ENCODE measurements around the gene ACTR1A.

The ACTR1A gene

GRCh38 chr10:102534333-102534732 lies 31.8 kb upstream of the ACTR1A start:
- no peak overlapping the region for H3K4me3 ChIP-seq (ENCODE audit: low read depth, low read length)
- in situ Hi-C loops (cut with HindIII; ENCODE audit: low sequenced_read_pairs): no loop called here
- no peak for TF ChIP-seq CTCF (IDR thresholded peaks at IDR 0.05; ENCODE audit: low read depth, low read length, missing control alignments)
- no peak for DNase-seq (ENCODE audit: low read depth)

- no peak for TF ChIP-seq CTCF (IDR thresholded peaks at IDR 0.05; ENCODE audit: low read depth, low read length, missing control alignments)
- no peak overlapping the region for H3K4me3 ChIP-seq (ENCODE audit: low read depth, low read length)
- DNase-seq (ENCODE audit: low read depth): no peak
- in situ Hi-C loops (cut with HindIII; ENCODE audit: low sequenced_read_pairs): no loop called here
Observed at GRCh38 chr10:102527546-102527945, 25.0 kb upstream of the ACTR1A start.

GRCh38 chr10:102524746-102525145 lies 22.2 kb upstream of the ACTR1A start:
- no peak overlapping the region for H3K4me3 ChIP-seq (ENCODE audit: low read depth, low read length)
- TF ChIP-seq CTCF (IDR thresholded peaks at IDR 0.05; ENCODE audit: low read depth, low read length, missing control alignments): no peak
- DNase-seq (ENCODE audit: low read depth): no peak
- in situ Hi-C loops (cut with HindIII; ENCODE audit: low sequenced_read_pairs): loop anchor here (5.0 kb wide), 1 partner anchor 53 kb away; no protein-coding TSS in a partner anchor

GRCh38 chr10:102523250-102524029 lies 20.9 kb upstream of the ACTR1A start:
- in situ Hi-C loops (cut with HindIII; ENCODE audit: low sequenced_read_pairs): loop anchor here (5.0 kb wide), 1 partner anchor 54 kb away; no protein-coding TSS in a partner anchor
- DNase-seq (ENCODE audit: low read depth): peak; percentile 95
- no peak for TF ChIP-seq CTCF (IDR thresholded peaks at IDR 0.05; ENCODE audit: low read depth, low read length, missing control alignments)
- H3K4me3 ChIP-seq (ENCODE audit: low read depth, low read length): no peak overlapping the region

GRCh38 chr10:102522874-102523249 lies 20.4 kb upstream of the ACTR1A start:
- in situ Hi-C loops (cut with HindIII; ENCODE audit: low sequenced_read_pairs): loop anchor here (5.0 kb wide), 1 partner anchor 54 kb away; no protein-coding TSS in a partner anchor
- TF ChIP-seq CTCF (IDR thresholded peaks at IDR 0.05; ENCODE audit: low read depth, low read length, missing control alignments): no peak
- H3K4me3 ChIP-seq (ENCODE audit: low read depth, low read length): no peak overlapping the region
- DNase-seq (ENCODE audit: low read depth): no peak

- TF ChIP-seq CTCF (IDR thresholded peaks at IDR 0.05; ENCODE audit: low read depth, low read length, missing control alignments): no peak
- in situ Hi-C loops (cut with HindIII; ENCODE audit: low sequenced_read_pairs): no loop called here
Observed at GRCh38 chr10:102519246-102519825, 16.8 kb upstream of the ACTR1A start.

More at GRCh38 chr10:102519246-102519825, 16.8 kb upstream of the ACTR1A start:
- H3K4me3 ChIP-seq (ENCODE audit: low read depth, low read length): no peak overlapping the region
- no peak for DNase-seq (ENCODE audit: low read depth)

Measured in astrocyte of the cerebellum (primary cell).